K562 (cell line): ENCODE data around the gene UBE2I. TPM values are rescaled to one million over a fixed set of nuclear protein-coding genes. Genes with fewer than 3 reads are reported as not detected.

ENCODE experiments used
- ATAC-seq: fragments of 200-7000 bp; cut with Tn5 transposase; 3 replicates; pipeline ENCODE4 v1.9.1; 2020; ENCODE audit warnings: moderate library complexity
- BruUV-seq: library from RNA; stranded (reverse); fragments of 400-500 nt; replicated peaks from 2 replicates; lab custom pipeline; 2021; lab: Mats Ljungman, UMichigan
- CTCF ChIA-PET: fragments of 300-600 bp; formaldehyde crosslinking; extraction: SDS; loops from one replicate; lab custom pipeline; 2021; ENCODE audit warnings: low intra/inter-chr PET ratio; lab: Yijun Ruan, JAX
- POLR2A ChIA-PET: fragments of 300-600, 350-650 bp; sonication (Branson Sonifier 250); formaldehyde crosslinking; extraction: SDS; loops from one replicate; lab custom pipeline; 2021; ENCODE audit warnings: antibody characterized with exemption, inconsistent platforms; lab: Yijun Ruan, JAX
- DNase-seq, 4 experiments: peaks; one replicate each; pipeline versions ENCODE4 v3.0.0 to v3.0.0-alpha.2; 2011 to 2018; ENCODE audit warnings: low spot score in 3 of 4, mixed read lengths in 3 of 4; ENCODE audit errors: extremely low read depth in 1 of 4
- FAIRE-seq: peaks from 2 replicates; lab custom pipeline; 2011; peaks lifted over from hg19 to GRCh38; lab: Jason Lieb, UNC
- H2AFZ ChIP-seq: 2 replicates; pipeline ENCODE4 v1.6.0; 2011; ENCODE audit warnings: low read depth, low read length, control low read depth, inconsistent platforms
- H3K27ac ChIP-seq: fragments of 200-600 bp; 3 replicates; pipeline ENCODE4 v1.8.0; 2011; ENCODE audit warnings: low read depth, mild to moderate bottlenecking, control low read depth, inconsistent platforms, low read length, moderate library complexity, mixed read lengths; ENCODE audit errors: extremely low read depth
- H3K27me3 ChIP-seq, 2 experiments: fragments of 300-600 bp in 1 of 2; 2 replicates in 1 of 2; 3 replicates in 1 of 2; pipeline versions ENCODE4 v1.6.0 to v1.8.0; 2011; ENCODE audit warnings: inconsistent platforms in 2 of 2, low read length in 2 of 2, mild to moderate bottlenecking in 1 of 2, mixed read lengths in 1 of 2, moderate library complexity in 1 of 2; ENCODE audit not compliant: control insufficient read depth in 2 of 2, insufficient read depth in 2 of 2
- H3K36me3 ChIP-seq: fragments of 300-600 bp; 3 replicates; pipeline ENCODE4 v1.8.0; 2011; ENCODE audit warnings: mild to moderate bottlenecking, low read length, inconsistent platforms; ENCODE audit not compliant: control insufficient read depth, insufficient read depth
- H3K4me1 ChIP-seq, 2 experiments: fragments of 200-600 bp in 1 of 2; replicated peaks in 1 of 2; 2 replicates in 1 of 2; 3 replicates in 1 of 2; pipeline versions ENCODE4 v1.5.1 to v1.8.0; 2011; ENCODE audit warnings: inconsistent platforms in 2 of 2, low read length in 2 of 2, mild to moderate bottlenecking in 1 of 2, mixed read lengths in 1 of 2, moderate library complexity in 1 of 2; ENCODE audit not compliant: control insufficient read depth in 2 of 2, insufficient read depth in 2 of 2
- H3K4me2 ChIP-seq: 2 replicates; pipeline ENCODE4 v1.6.1; 2011; ENCODE audit warnings: low read length, control low read depth, inconsistent platforms, mixed read lengths; ENCODE audit not compliant: insufficient read depth
- H3K4me3 ChIP-seq: fragments of 200-600 bp; sonication (generic), shearing (Covaris generic); 2 replicates; pipeline ENCODE4 v1.5.1; 2016; ENCODE audit warnings: control low read depth, inconsistent platforms
- H3K79me2 ChIP-seq: fragments of 200-600 bp; 3 replicates; pipeline ENCODE4 v1.8.0; 2011; ENCODE audit warnings: low read length, inconsistent platforms; ENCODE audit not compliant: control insufficient read depth, insufficient read depth
- H3K9ac ChIP-seq, 2 experiments: 2 replicates each; pipeline versions ENCODE4 v1.6.0 to v1.6.1; 2011; ENCODE audit warnings: low read depth in 2 of 2, low read length in 2 of 2, control low read depth in 1 of 2, inconsistent platforms in 1 of 2, mild to moderate bottlenecking in 1 of 2, mixed read lengths in 1 of 2; ENCODE audit not compliant: insufficient read depth in 1 of 2
- H3K9me1 ChIP-seq: one replicate; pipeline ENCODE4 v1.6.0; 2011; ENCODE audit warnings: inconsistent platforms, mild to moderate bottlenecking, low read length, moderate library complexity; ENCODE audit not compliant: control insufficient read depth, insufficient read depth
- H3K9me3 ChIP-seq: replicated peaks from 2 replicates; pipeline ENCODE4 v1.5.1; 2011; ENCODE audit warnings: low read depth, low read length, inconsistent platforms; ENCODE audit not compliant: control insufficient read depth, insufficient read depth
- H4K20me1 ChIP-seq: replicated peaks from 2 replicates; pipeline ENCODE4 v1.6.1; 2011; ENCODE audit warnings: low read length, inconsistent platforms, mixed read lengths; ENCODE audit not compliant: control insufficient read depth, insufficient read depth
- ATF7 ChIP-seq: fragments of 450-650 bp; IDR thresholded peaks from 2 replicates; pipeline ENCODE4 v1.7.1; 2014; ENCODE audit warnings: mild to moderate bottlenecking, moderate library complexity
- BMI1 ChIP-seq: fragments of 150-350 bp; IDR thresholded peaks from 2 replicates; pipeline ENCODE4 v1.6.1; 2014; ENCODE audit warnings: low read length
- CBX3 ChIP-seq, 2 experiments: IDR thresholded peaks; 1 replicate in 1 of 2; 2 replicates in 1 of 2; pipeline ENCODE4 v1.6.1; 2012; ENCODE audit warnings: inconsistent platforms in 2 of 2, low read length in 2 of 2, borderline replicate concordance in 1 of 2, control low read depth in 1 of 2
- ELF2 ChIP-seq: fragments of 250-450 bp; sonication (Bioruptor Pico); IDR thresholded peaks from 2 replicates; pipeline ENCODE4 v1.5.0; 2021; ENCODE audit warnings: mild to moderate bottlenecking
- ETS1 ChIP-seq: conservative IDR thresholded peaks from 2 replicates; pipeline ENCODE4 v1.6.1; 2011; ENCODE audit warnings: low read depth, mild to moderate bottlenecking, low read length; ENCODE audit not compliant: control insufficient read depth
- GABPB1 ChIP-seq: sonication (generic); formaldehyde crosslinking; IDR thresholded peaks from 2 replicates; pipeline ENCODE4 v1.8.0; 2022; ENCODE audit warnings: mild to moderate bottlenecking, missing genetic modification reagents
- GATAD2B ChIP-seq: fragments of 450-650 bp; IDR thresholded peaks from 2 replicates; pipeline ENCODE4 v1.6.1; 2017; ENCODE audit warnings: mild to moderate bottlenecking, borderline replicate concordance
- NFYB ChIP-seq: IDR thresholded peaks from 2 replicates; pipeline ENCODE4 v1.6.1; 2011; ENCODE audit warnings: mild to moderate bottlenecking, moderate library complexity; ENCODE audit not compliant: insufficient read length; ENCODE audit errors: extremely low read depth
- PHF8 ChIP-seq: fragments of 200-600 bp; sonication (generic); IDR thresholded peaks from 2 replicates; pipeline ENCODE4 v1.6.1; 2012; ENCODE audit warnings: mixed run types, mild to moderate bottlenecking, inconsistent platforms, low read length, moderate library complexity, borderline replicate concordance
- POLR2AphosphoS5 ChIP-seq: IDR thresholded peaks from 2 replicates; pipeline ENCODE4 v1.6.1; 2011; ENCODE audit warnings: mild to moderate bottlenecking, low read depth, low read length, moderate library complexity; ENCODE audit not compliant: control insufficient read depth, insufficient read depth
- PRMT5 ChIP-seq: sonication (generic); formaldehyde crosslinking; IDR thresholded peaks from 2 replicates; pipeline ENCODE4 v1.5.0; 2020; ENCODE audit warnings: missing genetic modification reagents
- RBM34 ChIP-seq: fragments of 200-400 bp; formaldehyde crosslinking; IDR thresholded peaks from 2 replicates; pipeline ENCODE4 v1.6.1; 2018; ENCODE audit warnings: low read length, borderline replicate concordance; ENCODE audit not compliant: insufficient read depth
- SPI1 ChIP-seq: IDR thresholded peaks from 2 replicates; pipeline ENCODE4 v1.6.1; 2011; ENCODE audit warnings: low read depth, low read length, control low read depth, borderline replicate concordance
- SUPT5H ChIP-seq: fragments of 450-650 bp; IDR thresholded peaks from 2 replicates; pipeline ENCODE4 v1.6.1; 2016
- VEZF1 ChIP-seq: fragments of 200-800 bp; sonication (Bioruptor generic); IDR thresholded peaks from 2 replicates; pipeline ENCODE4 v1.6.1; 2017; ENCODE audit warnings: missing genetic modification characterization, missing compliant biosample characterization
- ZNF347 ChIP-seq: fragments of 450-650 bp; formaldehyde crosslinking; IDR thresholded peaks from 2 replicates; pipeline ENCODE4 v1.4.0; 2020; ENCODE audit warnings: low read depth, mild to moderate bottlenecking, moderate library complexity
- ZNF830 ChIP-seq: fragments of 250-450 bp; sonication (Bioruptor Pico); IDR thresholded peaks from 2 replicates; pipeline ENCODE4 v1.5.0; 2021; ENCODE audit warnings: mild to moderate bottlenecking
- WGBS: fragments of 100-300 bp; shearing (Covaris generic); methylation state at CpG from one replicate; pipeline ENCODE4 v1.1.6; 2016; ENCODE audit warnings: low coverage, mixed read lengths; ENCODE audit not compliant: insufficient coverage; ENCODE audit errors: missing lambda C conversion rate; 5-methylcytosine and 5-hydroxymethylcytosine counted together
- in situ Hi-C: fragments of 300-500 bp; cut with MboI; formaldehyde crosslinking; loops from 4 replicates; pipeline ENCODE4 v1.15.0; 2018; ENCODE audit warnings: inconsistent platforms, mixed read lengths
- intact Hi-C: fragments of 100-400 bp; cut with micrococcal nuclease; formaldehyde crosslinking; loops from 2 replicates; pipeline ENCODE4 v1.14.2; 2022
- polyA plus RNA-seq, 8 experiments: library from polyadenylated mRNA; depleted of rRNA in 4 of 8; stranded (reverse) in 5 of 8; unstranded in 3 of 8; fragments of >200 nt; fragmentation: Nextera tagmentation in 2 of 8; fragmentation: Illumina TruSeq in 1 of 8; extraction: Ambion mirVana in 2 of 8; extraction: Trizol in 1 of 8; gene quantifications; 2 replicates each; pipeline versions ENCODE4 v1.2.1 to v1.2.3, GENCODE V29; 2011 to 2014; ENCODE audit warnings: inconsistent platforms in 1 of 8, missing spikeins in 1 of 8
- total RNA-seq, 7 experiments: library from RNA; depleted of rRNA in 6 of 7; stranded (reverse); fragments of >200 nt in 6 of 7; fragmentation: Illumina TruSeq in 2 of 7; extraction: Trizol in 2 of 7; gene quantifications; 2 replicates each; pipeline versions ENCODE4 v1.2.1 to v1.2.3, GENCODE V29; 2011 to 2021; ENCODE audit warnings: low replicate concordance in 1 of 7

The UBE2I gene
- total and polyA plus RNA-seq, 9 of the 15 experiments (the other 6 are each of a cell fraction or from before 2014, with no cell fraction given) = 36.6 to 254 (median 104) TPM

DNA sequence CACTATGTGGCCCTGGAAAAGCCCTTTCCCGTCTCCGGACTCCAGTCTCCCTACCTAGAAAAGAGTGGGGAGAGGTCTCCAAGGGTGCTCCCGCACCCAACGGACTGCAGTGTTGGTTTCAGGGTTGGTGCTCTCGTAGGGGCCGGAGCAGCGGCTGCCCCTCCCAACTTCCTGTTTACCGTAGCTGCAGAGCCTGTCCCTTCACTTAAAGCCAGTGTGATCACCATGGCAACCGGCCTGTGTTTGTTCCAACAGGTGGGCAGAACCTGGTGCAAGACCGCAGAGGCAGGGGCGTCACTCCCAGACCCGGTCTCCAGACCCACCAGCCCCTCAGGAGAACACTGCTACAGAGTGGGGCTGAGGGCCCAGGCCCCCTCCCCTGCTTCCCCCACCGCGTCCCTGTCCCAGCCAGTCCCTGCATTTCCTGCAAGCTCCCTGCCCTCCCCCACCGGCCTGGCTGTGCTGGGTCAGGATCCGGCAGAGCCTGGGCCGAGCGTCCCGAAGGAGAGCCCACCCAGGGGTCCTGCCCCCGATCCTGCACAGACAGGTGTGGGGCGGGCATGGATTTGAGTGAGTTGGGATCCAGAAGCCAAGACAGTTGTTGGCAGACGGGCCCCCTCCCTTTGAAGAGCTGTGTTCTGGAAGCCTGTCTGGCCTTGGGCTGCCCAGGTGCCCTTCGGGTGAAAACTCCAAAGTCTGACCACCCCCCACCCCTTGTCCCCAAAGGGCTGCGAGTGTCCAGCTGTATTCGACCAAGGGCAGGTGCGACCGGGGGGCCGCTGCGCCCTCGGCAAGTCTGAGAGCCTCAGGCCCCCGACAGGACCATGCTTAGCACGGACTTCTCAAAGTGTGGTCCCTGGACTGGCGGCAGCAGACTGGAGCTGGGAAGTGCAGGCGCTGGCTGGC, 22.5 kb downstream of the UBE2I start:
- peak overlapping the region; percentile 90 for H3K27ac ChIP-seq
- intact Hi-C loops = loop anchor here (2.0 kb wide), 1 partner anchor 23 kb away; the partner anchor contains the start of gene UBE2I
- TF ChIP-seq ZNF830 (CRISPR knock-in tag) (no peak), VEZF1 (CRISPR knock-in tag) (peak; percentile 87), POLR2AphosphoS5 (peak; percentile 36; the same call in 1 of the 2 replicates), SPI1 (0 out of 2 replicates have a peak, but pooled peaks have one; percentile 20), CBX3 (IDR thresholded peaks at IDR 0.05; ENCODE audit: borderline replicate concordance in 1 of 2, low read length in 2 of 2) (no peak), GATAD2B (peak; percentile 64; the same call in 1 of the 2 replicates), RBM34 (no peak), PHF8 (peak; percentile 41; the same call in 1 of the 2 replicates), PRMT5 (CRISPR knock-in tag) (no peak), NFYB (no peak), ZNF347 (CRISPR knock-in tag) (no peak), BMI1 (peak; percentile 84), ELF2 (CRISPR knock-in tag) (no peak), GABPB1 (CRISPR knock-in tag) (peak; percentile 45; the same call in 1 of the 2 replicates), ETS1 (peak; percentile 94), SUPT5H (peak; percentile 64; the same call in 1 of the 2 replicates), ATF7 (peak; percentile 33; the same call in 1 of the 2 replicates)

More for the DNA sequence above, 22.5 kb downstream of the UBE2I start:
- Histone ChIP-seq H3K79me2 (no peaks in the 10 kb centered on the region), H2AFZ (peak overlapping the region; percentile 86), H4K20me1 (0 out of 2 replicates have a peak, but pooled peaks cover 9% of the 10 kb centered on the region), H3K36me3 (no peaks in the 10 kb centered on the region), H3K27me3 (peaks cover 6 to 19% of the 10 kb centered on the region in 2 experiments; a peak in 3 of 5 replicates), H3K9me1 (no peaks in the 10 kb centered on the region), H3K9ac (peak overlapping the region; percentile 77 to 80), H3K4me1 (peaks cover 17 to 74% of the 10 kb centered on the region in 2 experiments), H3K4me3 (peak overlapping the region; percentile 31), H3K9me3 (0 out of 2 replicates have a peak, but pooled peaks cover 4% of the 10 kb centered on the region), H3K4me2 (peak overlapping the region; percentile 77)
- DNase-seq (peak; percentile 74 to 91 (median 82)), FAIRE-seq (peak; percentile 93), ATAC-seq (peak; percentile 81)
- POLR2A ChIA-PET = interaction anchor here (0.5 to 2.0 kb wide), 13 partner anchors 11 to 906 kb away, joined by 3 to 15 read pairs (median 3); partner anchors contain the start of genes TRAF7 and UBE2I
- BruUV-seq = no TSS peak
- in situ Hi-C loops = no loop called here
- CTCF ChIA-PET = no interaction called here
- 36% methylated on average over 30 of the region's 34 CpGs for WGBS
